H9 (cell line): ENCODE results near the gene WSCD1. TPM values are rescaled to one million over a fixed set of nuclear protein-coding genes. Genes with fewer than 3 reads are reported as not detected.

Experiments used
- DNase-seq: peaks from one replicate; pipeline ENCODE4 v3.0.0-alpha.2; 2017
- H2AFZ ChIP-seq: one replicate; pipeline ENCODE4 v1.6.1; 2013; ENCODE audit warnings: mild to moderate bottlenecking, low read length, control low read depth, moderate library complexity
- H2AK5ac ChIP-seq: 2 replicates; pipeline ENCODE4 v1.6.1; 2013; ENCODE audit warnings: low read length, control low read depth, mixed read lengths; ENCODE audit not compliant: insufficient read length
- H2BK120ac ChIP-seq: one replicate; pipeline ENCODE4 v1.6.1; 2013; ENCODE audit warnings: low read depth, mild to moderate bottlenecking, low read length, control low read depth, inconsistent platforms; ENCODE audit not compliant: poor library complexity, severe bottlenecking
- H2BK12ac ChIP-seq: 2 replicates; pipeline ENCODE4 v1.6.1; 2013; ENCODE audit warnings: low read length, control low read depth, mixed read lengths, low read depth; ENCODE audit not compliant: insufficient read length
- H2BK15ac ChIP-seq: 2 replicates; pipeline ENCODE4 v1.6.1; 2013; ENCODE audit warnings: low read depth, low read length, control low read depth
- H2BK20ac ChIP-seq: one replicate; pipeline ENCODE4 v1.6.1; 2013; ENCODE audit warnings: low read depth, mild to moderate bottlenecking, low read length, control low read depth, inconsistent platforms; ENCODE audit not compliant: poor library complexity, severe bottlenecking
- H2BK5ac ChIP-seq: 2 replicates; pipeline ENCODE4 v1.6.1; 2013; ENCODE audit warnings: low read length, control low read depth, mixed read lengths; ENCODE audit not compliant: insufficient read length
- H3K14ac ChIP-seq: 2 replicates; pipeline ENCODE4 v1.6.1; 2013; ENCODE audit warnings: low read length, control low read depth; ENCODE audit not compliant: insufficient read depth
- H3K18ac ChIP-seq: 2 replicates; pipeline ENCODE4 v1.6.1; 2013; ENCODE audit warnings: low read depth, mild to moderate bottlenecking, mixed read lengths, low read length, control low read depth; ENCODE audit not compliant: insufficient read length
- H3K23ac ChIP-seq: 2 replicates; pipeline ENCODE4 v1.6.1; 2013; ENCODE audit warnings: low read length, control low read depth, mixed read lengths, low read depth; ENCODE audit not compliant: insufficient read length
- H3K23me2 ChIP-seq: 2 replicates; pipeline ENCODE4 v1.6.1; 2013; ENCODE audit warnings: low read depth, mild to moderate bottlenecking, mixed read lengths, low read length, control low read depth; ENCODE audit not compliant: insufficient read length, poor library complexity, severe bottlenecking
- H3K27ac ChIP-seq: 2 replicates; pipeline ENCODE4 v1.5.1; 2013; ENCODE audit warnings: low read length, control low read depth, mixed read lengths, low read depth; ENCODE audit not compliant: insufficient read length
- H3K27me3 ChIP-seq: 2 replicates; pipeline ENCODE4 v1.6.1; 2013; ENCODE audit warnings: low read length, control low read depth, inconsistent platforms; ENCODE audit not compliant: insufficient read depth
- H3K4ac ChIP-seq: 2 replicates; pipeline ENCODE4 v1.6.1; 2013; ENCODE audit warnings: low read depth, mild to moderate bottlenecking, control low read depth, inconsistent platforms, low read length, moderate library complexity
- H3K4me1 ChIP-seq: 2 replicates; pipeline ENCODE4 v1.6.1; 2013; ENCODE audit warnings: low read length, control low read depth, inconsistent platforms; ENCODE audit not compliant: insufficient read depth
- H3K4me2 ChIP-seq: 2 replicates; pipeline ENCODE4 v1.6.1; 2013; ENCODE audit warnings: low read length, control low read depth, mixed read lengths; ENCODE audit not compliant: insufficient read length, insufficient read depth
- H3K56ac ChIP-seq: 2 replicates; pipeline ENCODE4 v1.6.1; 2013; ENCODE audit warnings: low read depth, mild to moderate bottlenecking, mixed read lengths, low read length, control low read depth; ENCODE audit not compliant: insufficient read length
- H3K79me1 ChIP-seq: 2 replicates; pipeline ENCODE4 v1.6.1; 2013; ENCODE audit warnings: low read depth, mild to moderate bottlenecking, moderate library complexity, low read length, control low read depth, inconsistent platforms; ENCODE audit not compliant: insufficient read depth, poor library complexity, severe bottlenecking
- H3K79me2 ChIP-seq: 2 replicates; pipeline ENCODE4 v1.6.1; 2013; ENCODE audit warnings: low read length, control low read depth, inconsistent platforms; ENCODE audit not compliant: insufficient read depth
- H3K9ac ChIP-seq: 2 replicates; pipeline ENCODE4 v1.6.1; 2013; ENCODE audit warnings: low read length, control low read depth, mixed read lengths; ENCODE audit not compliant: insufficient read length; ENCODE audit errors: extremely low read depth
- H3K9me3 ChIP-seq: one replicate; pipeline ENCODE4 v1.6.1; 2013; ENCODE audit warnings: low read depth, low read length, inconsistent platforms; ENCODE audit not compliant: control insufficient read depth
- H3T11ph ChIP-seq: one replicate; pipeline ENCODE4 v1.6.1; 2013; ENCODE audit warnings: mild to moderate bottlenecking, low read length, control low read depth, inconsistent platforms
- H4K20me1 ChIP-seq: one replicate; pipeline ENCODE4 v1.6.1; 2013; ENCODE audit not compliant: control insufficient read depth, insufficient read length, insufficient read depth
- H4K5ac ChIP-seq: 2 replicates; pipeline ENCODE4 v1.6.1; 2013; ENCODE audit warnings: low read depth, mild to moderate bottlenecking, mixed read lengths, low read length, control low read depth; ENCODE audit not compliant: insufficient read length
- H4K8ac ChIP-seq: replicated peaks from 2 replicates; pipeline ENCODE4 v1.6.1; 2013; ENCODE audit warnings: low read length, control low read depth, mixed read lengths, low read depth; ENCODE audit not compliant: insufficient read length
- H4K91ac ChIP-seq: 2 replicates; pipeline ENCODE4 v1.6.1; 2013; ENCODE audit warnings: low read depth, mild to moderate bottlenecking, moderate library complexity, mixed read lengths, low read length, control low read depth; ENCODE audit not compliant: insufficient read length
- H3K27ac Mint-ChIP-seq, 3 experiments: 2 replicates in 2 of 3; 3 replicates in 1 of 3; pipeline ENCODE4 v1.8.0; 2020 to 2021; ENCODE audit warnings: mixed read lengths in 3 of 3, mild to moderate bottlenecking in 1 of 3, moderate library complexity in 1 of 3
- H3K27me3 Mint-ChIP-seq: 2 replicates; pipeline ENCODE4 v1.8.0; 2021; ENCODE audit warnings: low read depth, mild to moderate bottlenecking, moderate library complexity, mixed read lengths
- H3K36me3 Mint-ChIP-seq, 3 experiments: 2 replicates in 2 of 3; 3 replicates in 1 of 3; pipeline ENCODE4 v1.8.0; 2020 to 2021; ENCODE audit warnings: low read depth in 3 of 3, mixed read lengths in 3 of 3; ENCODE audit not compliant: insufficient read depth in 1 of 3
- H3K4me1 Mint-ChIP-seq, 2 experiments: 2 replicates each; pipeline ENCODE4 v1.8.0; 2020; ENCODE audit warnings: mixed read lengths in 2 of 2
- H3K4me3 Mint-ChIP-seq, 2 experiments: 2 replicates in 1 of 2; 3 replicates in 1 of 2; pipeline ENCODE4 v1.8.0; 2020 to 2021; ENCODE audit warnings: mild to moderate bottlenecking in 2 of 2, mixed read lengths in 2 of 2, moderate library complexity in 1 of 2
- H3K9me3 Mint-ChIP-seq, 2 experiments: 2 replicates in 1 of 2; 3 replicates in 1 of 2; pipeline ENCODE4 v1.8.0; 2020; ENCODE audit warnings: mild to moderate bottlenecking in 2 of 2, mixed read lengths in 2 of 2, moderate library complexity in 1 of 2
- WGBS: extraction: QIAGEN DNeasy Blood & Tissue Kit; methylation state at CpG from one replicate; pipeline ENCODE4 v1.1.7; 2013; ENCODE audit warnings: missing lambda C conversion rate, low lambda C conversion rate, mixed read lengths; ENCODE audit not compliant: insufficient read length; ENCODE audit errors: extremely low coverage; 5-methylcytosine and 5-hydroxymethylcytosine counted together
- total RNA-seq: library from RNA; stranded (reverse); gene quantifications from 2 replicates; pipeline ENCODE4 v1.2.1, GENCODE V29; 2021
- TF ChIP-seq, protein P1 (sequence below): fragments of 200-600 bp; sonication (generic); conservative IDR thresholded peaks from 3 replicates; pipeline ENCODE4 v1.8.0; 2021; ENCODE audit warnings: antibody characterized with exemption, mild to moderate bottlenecking

Gene WSCD1
- total RNA-seq, 1 experiment from 2014 or later: 33.6 TPM

DNA sequence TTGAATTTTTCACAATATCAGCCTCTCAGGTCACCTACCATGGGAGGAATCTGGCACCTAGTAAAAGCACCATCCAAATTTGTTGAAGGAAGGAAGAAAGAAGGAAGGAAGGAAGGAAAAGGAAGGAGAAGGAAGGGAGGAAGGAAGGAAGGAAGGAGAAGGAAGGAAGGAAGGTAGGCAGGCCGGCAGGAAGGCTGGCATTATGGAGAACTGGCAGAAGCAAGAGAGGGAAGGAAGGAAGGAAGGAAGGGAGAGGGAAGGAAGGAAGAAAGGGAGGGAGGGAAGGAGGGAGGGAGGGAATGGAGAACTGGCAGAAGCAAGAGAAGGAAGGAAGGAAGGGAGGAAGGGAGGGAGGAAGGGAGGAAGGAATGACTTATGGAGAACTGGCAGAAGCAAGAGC, 24.3 kb downstream of the WSCD1 start:
- no peaks in the 10 kb centered on the region for H3K27me3 ChIP-seq
- no peak overlapping the region for H2BK15ac ChIP-seq
- H3K79me1 ChIP-seq: no peaks in the 10 kb centered on the region
- H3K79me2 ChIP-seq: no peaks in the 10 kb centered on the region
- H3K4me1 Mint-ChIP-seq: peaks cover 14 to 16% of the 10 kb centered on the region in 2 experiments
- H3K4ac ChIP-seq: no peak overlapping the region
- H2BK5ac ChIP-seq: no peak overlapping the region
- H3K9me3 ChIP-seq: no peaks in the 10 kb centered on the region
- no peak overlapping the region for H3K14ac ChIP-seq
- peaks cover 5% of the 10 kb centered on the region; the same call in 1 of the 2 replicates for H3K4me1 ChIP-seq
- H3K4me2 ChIP-seq: no peak overlapping the region
- H3K23me2 ChIP-seq: peaks cover 5% of the 10 kb centered on the region
- peak overlapping the region; percentile 6 to 77 (median 17); a peak in 2 of 7 replicates for H3K27ac Mint-ChIP-seq
- no peak overlapping the region for H4K91ac ChIP-seq
- H2AFZ ChIP-seq: no peak overlapping the region
- H2AK5ac ChIP-seq: no peak overlapping the region
- H3K27me3 Mint-ChIP-seq: no peaks in the 10 kb centered on the region
- H4K20me1 ChIP-seq: no peaks in the 10 kb centered on the region
- no peak for DNase-seq
- no peak overlapping the region for H2BK12ac ChIP-seq
- H4K8ac ChIP-seq: no peak overlapping the region
- no peak overlapping the region for H3K18ac ChIP-seq
- no peak overlapping the region for H4K5ac ChIP-seq
- H2BK120ac ChIP-seq: no peak overlapping the region
- H3K23ac ChIP-seq: no peak overlapping the region
- H3K4me3 Mint-ChIP-seq: no peak overlapping the region; a peak in 1 of 5 replicates
- peaks cover 46 to 65% (median 62%) of the 10 kb centered on the region in 3 experiments for H3K36me3 Mint-ChIP-seq
- H3K9ac ChIP-seq: no peak overlapping the region
- H2BK20ac ChIP-seq: no peak overlapping the region
- no peak overlapping the region for H3K56ac ChIP-seq
- no peaks in the 10 kb centered on the region for H3K9me3 Mint-ChIP-seq
- H3T11ph ChIP-seq: no peak overlapping the region
- no peak overlapping the region for H3K27ac ChIP-seq
- TF ChIP-seq, protein P1, sequence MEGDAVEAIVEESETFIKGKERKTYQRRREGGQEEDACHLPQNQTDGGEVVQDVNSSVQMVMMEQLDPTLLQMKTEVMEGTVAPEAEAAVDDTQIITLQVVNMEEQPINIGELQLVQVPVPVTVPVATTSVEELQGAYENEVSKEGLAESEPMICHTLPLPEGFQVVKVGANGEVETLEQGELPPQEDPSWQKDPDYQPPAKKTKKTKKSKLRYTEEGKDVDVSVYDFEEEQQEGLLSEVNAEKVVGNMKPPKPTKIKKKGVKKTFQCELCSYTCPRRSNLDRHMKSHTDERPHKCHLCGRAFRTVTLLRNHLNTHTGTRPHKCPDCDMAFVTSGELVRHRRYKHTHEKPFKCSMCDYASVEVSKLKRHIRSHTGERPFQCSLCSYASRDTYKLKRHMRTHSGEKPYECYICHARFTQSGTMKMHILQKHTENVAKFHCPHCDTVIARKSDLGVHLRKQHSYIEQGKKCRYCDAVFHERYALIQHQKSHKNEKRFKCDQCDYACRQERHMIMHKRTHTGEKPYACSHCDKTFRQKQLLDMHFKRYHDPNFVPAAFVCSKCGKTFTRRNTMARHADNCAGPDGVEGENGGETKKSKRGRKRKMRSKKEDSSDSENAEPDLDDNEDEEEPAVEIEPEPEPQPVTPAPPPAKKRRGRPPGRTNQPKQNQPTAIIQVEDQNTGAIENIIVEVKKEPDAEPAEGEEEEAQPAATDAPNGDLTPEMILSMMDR: no peak
- no CpG with 5 or more reads among the region's 1 CpG for WGBS
